Vagina (tissue), 2 donors: Measurements from ENCODE around the gene TIE1. TPM values are rescaled to one million over a fixed set of nuclear protein-coding genes. Genes with fewer than 3 reads are reported as not detected.

Experiments used
- DNase-seq, 2 donors: peaks; one replicate each; pipeline ENCODE4 v3.0.0-alpha.2; 2017; ENCODE audit errors: extremely low spot score in 2 of 2
- H3K27ac ChIP-seq: fragments of 200-600 bp; sonication (generic); one replicate; pipeline ENCODE4 v1.5.1; 2019
- H3K27me3 ChIP-seq: fragments of 200-600 bp; sonication (generic); one replicate; pipeline ENCODE4 v1.5.1; 2019
- H3K36me3 ChIP-seq, 2 donors: fragments of 200-600 bp; sonication (generic); one replicate each; pipeline ENCODE4 v1.5.1; 2017 to 2019
- H3K4me1 ChIP-seq: fragments of 200-600 bp; sonication (generic); one replicate; pipeline ENCODE4 v1.5.1; 2019
- H3K4me3 ChIP-seq, 2 donors: fragments of 200-600 bp; sonication (generic); 1 replicate in 1 of 2; 2 replicates in 1 of 2; pipeline ENCODE4 v1.5.1; 2016 to 2019
- H3K9me3 ChIP-seq: fragments of 200-600 bp; sonication (generic); one replicate; pipeline ENCODE4 v1.5.1; 2019
- CTCF ChIP-seq, 3 experiments: fragments of 450-650 bp in 2 of 3; fragments of 200-600 bp in 1 of 3; sonication (generic) in 1 of 3; IDR thresholded peaks; one replicate each; pipeline ENCODE4 v1.5.1; 2017 to 2019; ENCODE audit warnings: antibody characterized with exemption in 3 of 3, mild to moderate bottlenecking in 2 of 3, moderate library complexity in 2 of 3
- POLR2A ChIP-seq, 2 donors: fragments of 450-650 bp; IDR thresholded peaks; one replicate each; pipeline ENCODE4 v1.6.1; 2017; ENCODE audit warnings: antibody characterized with exemption in 2 of 2, mild to moderate bottlenecking in 2 of 2, moderate library complexity in 2 of 2
- POLR2AphosphoS5 ChIP-seq, 2 donors: sonication (generic); formaldehyde crosslinking; IDR thresholded peaks; one replicate each; pipeline ENCODE4 v1.9.0; 2017; ENCODE audit warnings: antibody characterized with exemption in 2 of 2, mild to moderate bottlenecking in 2 of 2, low read depth in 1 of 2; ENCODE audit not compliant: insufficient read depth in 1 of 2
- intact Hi-C: fragments of 100-400 bp; cut with DNase I; formaldehyde crosslinking; loops from one replicate; pipeline ENCODE4 v1.15.1; 2023
- total RNA-seq: library from RNA; depleted of rRNA; stranded (reverse); fragments of >200 nt; gene quantifications from one replicate; pipeline ENCODE4 v1.2.3, GENCODE V29; 2016

TIE1 gene
- total RNA-seq, 1 donor from 2014 or later, result 36.1 TPM

- no peak for DNase-seq
- TF ChIP-seq CTCF (IDR thresholded peaks at IDR 0.05), result no peak
- no peak for TF ChIP-seq POLR2AphosphoS5 (IDR thresholded peaks at IDR 0.05; ENCODE audit: insufficient read depth in 1 of 2, low read depth in 1 of 2)
- no peak for TF ChIP-seq POLR2A (IDR thresholded peaks at IDR 0.05)
- intact Hi-C loops, result no loop called here
Measured at GRCh38 chr1:43279161-43279560, 21.6 kb upstream of the TIE1 start.

GRCh38 chr1:43279666-43280065 lies 21.1 kb upstream of the TIE1 start:
- Histone ChIP-seq H3K27me3 (no peaks in the 10 kb centered on the region), H3K4me1 (no peaks in the 10 kb centered on the region), H3K36me3 (no peaks in the 10 kb centered on the region), H3K9me3 (no peaks in the 10 kb centered on the region), H3K4me3 (no peak overlapping the region), H3K27ac (no peak overlapping the region)
- DNase-seq, result no peak
- intact Hi-C loops, result no loop called here
- TF ChIP-seq POLR2A (IDR thresholded peaks at IDR 0.05) (no peak), CTCF (IDR thresholded peaks at IDR 0.05) (no peak), POLR2AphosphoS5 (IDR thresholded peaks at IDR 0.05; ENCODE audit: insufficient read depth in 1 of 2, low read depth in 1 of 2) (no peak)

More at GRCh38 chr1:43279161-43279560, 21.6 kb upstream of the TIE1 start:
- no peaks in the 10 kb centered on the region for H3K9me3 ChIP-seq
- no peaks in the 10 kb centered on the region for H3K36me3 ChIP-seq
- no peaks in the 10 kb centered on the region for H3K27me3 ChIP-seq
- no peaks in the 10 kb centered on the region for H3K4me1 ChIP-seq
- no peak overlapping the region for H3K4me3 ChIP-seq
- H3K27ac ChIP-seq, result no peak overlapping the region

- Histone ChIP-seq H3K27ac (no peak overlapping the region), H3K27me3 (no peaks in the 10 kb centered on the region), H3K36me3 (no peaks in the 10 kb centered on the region), H3K4me1 (no peaks in the 10 kb centered on the region), H3K9me3 (no peaks in the 10 kb centered on the region), H3K4me3 (no peak overlapping the region)
- intact Hi-C loops, result no loop called here
- no peak for DNase-seq
- TF ChIP-seq POLR2A (IDR thresholded peaks at IDR 0.05) (no peak), POLR2AphosphoS5 (IDR thresholded peaks at IDR 0.05; ENCODE audit: insufficient read depth in 1 of 2, low read depth in 1 of 2) (no peak), CTCF (IDR thresholded peaks at IDR 0.05) (no peak)
Measured at GRCh38 chr1:43280692-43281091, 20.1 kb upstream of the TIE1 start.

GRCh38 chr1:43282220-43283195 lies 18.3 kb upstream of the TIE1 start:
- no peak overlapping the region for H3K4me3 ChIP-seq
- no peaks in the 10 kb centered on the region for H3K36me3 ChIP-seq
- intact Hi-C loops, result no loop called here
- TF ChIP-seq CTCF (IDR thresholded peaks at IDR 0.05) (no peak), POLR2A (IDR thresholded peaks at IDR 0.05) (no peak), POLR2AphosphoS5 (IDR thresholded peaks at IDR 0.05; ENCODE audit: insufficient read depth in 1 of 2, low read depth in 1 of 2) (no peak)
- H3K9me3 ChIP-seq, result no peaks in the 10 kb centered on the region
- DNase-seq, result no peak
- no peaks in the 10 kb centered on the region for H3K4me1 ChIP-seq
- no peaks in the 10 kb centered on the region for H3K27me3 ChIP-seq
- H3K27ac ChIP-seq, result no peak overlapping the region

GRCh38 chr1:43284065-43284464 lies 16.7 kb upstream of the TIE1 start:
- H3K4me3 ChIP-seq, result no peak overlapping the region
- no peak for DNase-seq
- no peak for TF ChIP-seq POLR2A (IDR thresholded peaks at IDR 0.05)
- TF ChIP-seq POLR2AphosphoS5 (IDR thresholded peaks at IDR 0.05; ENCODE audit: insufficient read depth in 1 of 2, low read depth in 1 of 2), result no peak
- no peak for TF ChIP-seq CTCF (IDR thresholded peaks at IDR 0.05)

More at GRCh38 chr1:43284065-43284464, 16.7 kb upstream of the TIE1 start:
- Histone ChIP-seq H3K27me3 (no peaks in the 10 kb centered on the region), H3K9me3 (no peaks in the 10 kb centered on the region), H3K27ac (no peak overlapping the region), H3K36me3 (no peaks in the 10 kb centered on the region), H3K4me1 (no peaks in the 10 kb centered on the region)
- intact Hi-C loops, result no loop called here
